Measurements from ENCODE around the gene MAP3K5. TPM values are rescaled to one million over a fixed set of nuclear protein-coding genes. Genes with fewer than 3 reads are reported as not detected.

The MAP3K5 gene
- total and polyA plus RNA-seq, 9 of the 15 experiments (the other 6 are each of a cell fraction or from before 2014, with no cell fraction given): 2.2 to 13.0 (median 9.9) TPM

- TF ChIP-seq PTBP1 (IDR thresholded peaks at IDR 0.05; ENCODE audit: low read depth, low read length) (no peak), ARNT (IDR thresholded peaks at IDR 0.05) (no peak), ATF3 (IDR thresholded peaks at IDR 0.05) (peak; percentile 96), ATF3 (CRISPR knock-in tag; conservative IDR thresholded peaks at IDR 0.05) (no peak), POLR2A (conservative IDR thresholded peaks at IDR 0.05) (no peak), KAT8 (IDR thresholded peaks at IDR 0.05; ENCODE audit: low read depth) (no peak), POLR2H (tag; IDR thresholded peaks at IDR 0.05; ENCODE audit: low read depth) (peak; percentile 65), ZBTB8A (IDR thresholded peaks at IDR 0.05; ENCODE audit: partially characterized antibody) (no peak), ZNF347 (CRISPR knock-in tag; IDR thresholded peaks at IDR 0.05; ENCODE audit: low read depth) (no peak), PHF20 (IDR thresholded peaks at IDR 0.05; ENCODE audit: partially characterized antibody) (no peak), ILF3 (IDR thresholded peaks at IDR 0.05; ENCODE audit: borderline replicate concordance) (no peak), NFE2 (IDR thresholded peaks at IDR 0.05; ENCODE audit: low read depth) (no peak), MYC (IDR thresholded peaks at IDR 0.05; ENCODE audit: low read depth, low read length) (peak; percentile 32; the same call in 1 of the 2 replicates), MYC (CRISPR knock-in tag; IDR thresholded peaks at IDR 0.05; ENCODE audit: borderline replicate concordance, low read depth) (no peak), SUPT5H (IDR thresholded peaks at IDR 0.05) (no peak), ZNF263 (CRISPR knock-in tag; IDR thresholded peaks at IDR 0.05; ENCODE audit: borderline replicate concordance) (no peak), ZNF311 (CRISPR knock-in tag; IDR thresholded peaks at IDR 0.05) (no peak), TAF7 (tag; IDR thresholded peaks at IDR 0.05) (no peak), ZC3H11A (IDR thresholded peaks at IDR 0.05; ENCODE audit: low read depth, low read length) (no peak), SNIP1 (IDR thresholded peaks at IDR 0.05; ENCODE audit: low read depth) (no peak), HNRNPH1 (optimal IDR thresholded peaks at IDR 0.05; ENCODE audit: low read depth, low read length) (no peak), ZNF75A (CRISPR knock-in tag; IDR thresholded peaks at IDR 0.05) (no peak), ZNF140 (CRISPR knock-in tag; IDR thresholded peaks at IDR 0.05) (no peak), SIRT6 (IDR thresholded peaks at IDR 0.05; ENCODE audit: low read depth, low read length) (no peak), ZFP91 (CRISPR knock-in tag; IDR thresholded peaks at IDR 0.05) (no peak), RNF2 (IDR thresholded peaks at IDR 0.05) (no peak), RHOXF2B (CRISPR knock-in tag; conservative IDR thresholded peaks at IDR 0.05) (no peak), ILK (tag; IDR thresholded peaks at IDR 0.05; ENCODE audit: borderline replicate concordance, low read depth) (no peak), SRSF9 (IDR thresholded peaks at IDR 0.05; ENCODE audit: borderline replicate concordance, low read depth, low read length) (no peak), MECOM (CRISPR knock-in tag; IDR thresholded peaks at IDR 0.05) (peak; percentile 48; the same call in 1 of the 2 replicates), ZNF668 (CRISPR knock-in tag; IDR thresholded peaks at IDR 0.05) (no peak), TAF9B (IDR thresholded peaks at IDR 0.05; ENCODE audit: partially characterized antibody) (no peak)
Measured at GRCh38 chr6:136774228-136775041, 17.8 kb downstream of the MAP3K5 start (continued).
